Upper lobe of left lung (tissue), 4 donors: ENCODE results near the gene GTF2A1.

Experiments used
- CTCF ChIP-seq, 6 experiments: fragments of 450-650 bp in 4 of 6; fragments of 200-600 bp in 2 of 6; sonication (generic) in 2 of 6; IDR thresholded peaks; one replicate each; pipeline ENCODE4 v1.5.1; 2016 to 2019; ENCODE audit warnings: antibody characterized with exemption in 6 of 6
- POLR2AphosphoS5 ChIP-seq, 2 donors: sonication (generic); formaldehyde crosslinking; IDR thresholded peaks; one replicate each; pipeline ENCODE4 v1.5.1; 2017; ENCODE audit warnings: antibody characterized with exemption in 2 of 2

GRCh38 chr14:81224222-81224621 lies 3.5 kb upstream of the GTF2A1 start:
- no peak for TF ChIP-seq POLR2AphosphoS5 (IDR thresholded peaks at IDR 0.05)
- TF ChIP-seq CTCF (IDR thresholded peaks at IDR 0.05): no peak
